SKM-1 treated with dmso at 0.1 percent for 144 hours (cell line): ENCODE measurements around the gene NPTN.
"Not testable (repeated sequence)": the region's sequence is repeated elsewhere in the genome, so short reads cannot be mapped to it uniquely, and the experiment has no call there.

ENCODE experiments used
- DNase-seq: peaks from one replicate; lab custom pipeline; 2025; ENCODE audit not compliant: unreplicated experiment; lab: John Stamatoyannopoulos, UW

The NPTN gene

GRCh38 chr15:73573037-73573436, 60.2 kb downstream of the NPTN start:
- DNase-seq: no peak

GRCh38 chr15:73572296-73572695, 60.9 kb downstream of the NPTN start:
- no peak for DNase-seq

GRCh38 chr15:73571346-73571745, 61.8 kb downstream of the NPTN start:
- DNase-seq: no peak

- DNase-seq: no peak
Observed at GRCh38 chr15:73570355-73571032, 62.7 kb downstream of the NPTN start.

- DNase-seq: no peak
Observed at GRCh38 chr15:73569361-73569760, 63.8 kb downstream of the NPTN start.

- no peak for DNase-seq
Observed at GRCh38 chr15:73568564-73569280, 64.5 kb downstream of the NPTN start.

- DNase-seq: no peak
Observed at GRCh38 chr15:73567020-73567419, 66.2 kb downstream of the NPTN start.

GRCh38 chr15:73564255-73564654, 68.9 kb downstream of the NPTN start:
- peak; percentile 63 for DNase-seq

- peak; percentile 11 for DNase-seq
Observed at GRCh38 chr15:73560501-73561117, 72.6 kb downstream of the NPTN start.

GRCh38 chr15:73558529-73558928, 74.7 kb downstream of the NPTN start:
- DNase-seq: no peak

- DNase-seq: no peak
Observed at GRCh38 chr15:73555080-73555479, 78.1 kb downstream of the NPTN start.

- DNase-seq: no peak
Observed at GRCh38 chr15:73550190-73550589, 83.0 kb downstream of the NPTN start.

- DNase-seq: not testable (repeated sequence)
Observed at GRCh38 chr15:73548925-73549324, 84.3 kb downstream of the NPTN start.

GRCh38 chr15:73541479-73541878, 91.7 kb downstream of the NPTN start:
- DNase-seq: no peak

GRCh38 chr15:73540161-73540560, 93.0 kb downstream of the NPTN start:
- DNase-seq: no peak

GRCh38 chr15:73539212-73540128, 93.7 kb downstream of the NPTN start:
- no peak for DNase-seq

- no peak for DNase-seq
Observed at GRCh38 chr15:73538563-73539211, 94.5 kb downstream of the NPTN start.

- DNase-seq: no peak
Observed at GRCh38 chr15:73538123-73538522, 95.1 kb downstream of the NPTN start.

GRCh38 chr15:73530649-73531048, 102.5 kb downstream of the NPTN start:
- no peak for DNase-seq

GRCh38 chr15:73527598-73527997, 105.6 kb downstream of the NPTN start:
- no peak for DNase-seq

GRCh38 chr15:73524919-73525318, 108.3 kb downstream of the NPTN start:
- DNase-seq: no peak
